Panc1 (cell line): ENCODE data around the gene FBLN1.

ENCODE experiments used
- POLR2AphosphoS5 ChIP-seq: IDR thresholded peaks from 2 replicates; pipeline ENCODE4 v1.6.1; 2012; ENCODE audit warnings: mild to moderate bottlenecking, low read depth, low read length, moderate library complexity
- REST ChIP-seq, 2 experiments: IDR thresholded peaks; 2 replicates each; pipeline ENCODE4 v1.6.1; 2011 to 2012; ENCODE audit warnings: low read depth in 2 of 2, control low read depth in 1 of 2, low read length in 1 of 2, mild to moderate bottlenecking in 1 of 2, moderate library complexity in 1 of 2; ENCODE audit not compliant: insufficient read depth in 1 of 2
- TF ChIP-seq, protein P1 (sequence below): fragments of 450-650 bp; IDR thresholded peaks from 2 replicates; pipeline ENCODE4 v1.5.1; 2017; ENCODE audit warnings: mild to moderate bottlenecking

GRCh38 chr22:45490836-45491235, 11.8 kb upstream of the FBLN1 start:
- TF ChIP-seq, protein P1, sequence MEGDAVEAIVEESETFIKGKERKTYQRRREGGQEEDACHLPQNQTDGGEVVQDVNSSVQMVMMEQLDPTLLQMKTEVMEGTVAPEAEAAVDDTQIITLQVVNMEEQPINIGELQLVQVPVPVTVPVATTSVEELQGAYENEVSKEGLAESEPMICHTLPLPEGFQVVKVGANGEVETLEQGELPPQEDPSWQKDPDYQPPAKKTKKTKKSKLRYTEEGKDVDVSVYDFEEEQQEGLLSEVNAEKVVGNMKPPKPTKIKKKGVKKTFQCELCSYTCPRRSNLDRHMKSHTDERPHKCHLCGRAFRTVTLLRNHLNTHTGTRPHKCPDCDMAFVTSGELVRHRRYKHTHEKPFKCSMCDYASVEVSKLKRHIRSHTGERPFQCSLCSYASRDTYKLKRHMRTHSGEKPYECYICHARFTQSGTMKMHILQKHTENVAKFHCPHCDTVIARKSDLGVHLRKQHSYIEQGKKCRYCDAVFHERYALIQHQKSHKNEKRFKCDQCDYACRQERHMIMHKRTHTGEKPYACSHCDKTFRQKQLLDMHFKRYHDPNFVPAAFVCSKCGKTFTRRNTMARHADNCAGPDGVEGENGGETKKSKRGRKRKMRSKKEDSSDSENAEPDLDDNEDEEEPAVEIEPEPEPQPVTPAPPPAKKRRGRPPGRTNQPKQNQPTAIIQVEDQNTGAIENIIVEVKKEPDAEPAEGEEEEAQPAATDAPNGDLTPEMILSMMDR, result no peak
- no peak for TF ChIP-seq POLR2AphosphoS5
- no peak for TF ChIP-seq REST (IDR thresholded peaks at IDR 0.05; ENCODE audit: insufficient read depth in 1 of 2, low read depth in 2 of 2, low read length in 1 of 2)
